IMR-90 (cell line): Measurements from ENCODE around the gene C2CD4C. TPM values are rescaled to one million over a fixed set of nuclear protein-coding genes. Genes with fewer than 3 reads are reported as not detected.

Source experiments
- ATAC-seq: fragments of 200-7000 bp; cut with Tn5 transposase; 2 replicates; pipeline ENCODE4 v1.9.1; 2020; ENCODE audit warnings: low read depth, mild to moderate bottlenecking, moderate library complexity
- BruUV-seq: library from RNA; stranded (reverse); fragments of 400-500 nt; replicated peaks from 2 replicates; lab custom pipeline; 2021; lab: Mats Ljungman, UMichigan
- CTCF ChIA-PET: fragments of 300-600 bp; formaldehyde crosslinking; extraction: SDS; loops from one replicate; lab custom pipeline; 2021; ENCODE audit warnings: antibody characterized with exemption; lab: Yijun Ruan, JAX
- POLR2A ChIA-PET: fragments of 300-600 bp; sonication (Branson Sonifier 250); formaldehyde crosslinking; loops from one replicate; lab custom pipeline; 2022; ENCODE audit warnings: antibody characterized with exemption; ENCODE audit not compliant: unreplicated experiment; lab: Charles Lee
- DNase-seq: peaks from one replicate; pipeline ENCODE4 v3.0.0; 2013
- H2AFZ ChIP-seq: replicated peaks from 2 replicates; pipeline ENCODE3; 2013; ENCODE audit warnings: low read length, mild to moderate bottlenecking; ENCODE audit not compliant: poor library complexity
- H2AK5ac ChIP-seq: 2 replicates; pipeline ENCODE4 v1.6.1; 2013; ENCODE audit warnings: low read depth, low read length, inconsistent platforms
- H2AK9ac ChIP-seq: replicated peaks from 2 replicates; pipeline ENCODE3; 2013; ENCODE audit warnings: mild to moderate bottlenecking, low read depth, low read length, moderate library complexity; ENCODE audit not compliant: poor library complexity
- H2BK120ac ChIP-seq: 2 replicates; pipeline ENCODE4 v1.6.1; 2013; ENCODE audit warnings: low read depth, low read length, inconsistent platforms
- H2BK15ac ChIP-seq: 3 replicates; pipeline ENCODE4 v1.6.1; 2013; ENCODE audit warnings: low read depth, low read length, inconsistent platforms
- H2BK20ac ChIP-seq: 2 replicates; pipeline ENCODE4 v1.6.1; 2013; ENCODE audit warnings: low read depth, mild to moderate bottlenecking, inconsistent platforms, low read length, moderate library complexity
- H2BK5ac ChIP-seq: 2 replicates; pipeline ENCODE4 v1.6.1; 2013; ENCODE audit warnings: mild to moderate bottlenecking, low read depth, low read length, inconsistent platforms; ENCODE audit not compliant: poor library complexity, severe bottlenecking
- H3K14ac ChIP-seq: replicated peaks from 2 replicates; pipeline ENCODE4 v1.6.1; 2013; ENCODE audit warnings: low read depth, low read length, inconsistent platforms
- H3K18ac ChIP-seq: 2 replicates; pipeline ENCODE4 v1.6.1; 2013; ENCODE audit warnings: low read depth, low read length, control low read depth
- H3K23ac ChIP-seq: 2 replicates; pipeline ENCODE4 v1.6.1; 2013; ENCODE audit warnings: low read depth, low read length, inconsistent platforms
- H3K27ac ChIP-seq: 2 replicates; pipeline ENCODE4 v1.5.1; 2013; ENCODE audit warnings: mild to moderate bottlenecking, control low read depth, low read length; ENCODE audit not compliant: insufficient read depth
- H3K27me3 ChIP-seq: 2 replicates; pipeline ENCODE4 v1.6.1; 2013; ENCODE audit warnings: low read length; ENCODE audit not compliant: control insufficient read depth, insufficient read depth
- H3K36me3 ChIP-seq: 2 replicates; pipeline ENCODE4 v1.6.1; 2013; ENCODE audit warnings: low read length, mixed read lengths; ENCODE audit not compliant: control insufficient read depth, insufficient read depth
- H3K4ac ChIP-seq: 2 replicates; pipeline ENCODE4 v1.6.1; 2013; ENCODE audit warnings: low read depth, low read length, inconsistent platforms
- H3K4me1 ChIP-seq: 2 replicates; pipeline ENCODE4 v1.6.1; 2013; ENCODE audit warnings: low read length, mixed read lengths; ENCODE audit not compliant: control insufficient read depth, insufficient read depth
- H3K4me2 ChIP-seq: 2 replicates; pipeline ENCODE4 v1.6.1; 2013; ENCODE audit warnings: low read depth, mild to moderate bottlenecking, control low read depth, low read length, moderate library complexity
- H3K4me3 ChIP-seq: 2 replicates; pipeline ENCODE4 v1.5.1; 2013; ENCODE audit warnings: low read depth, mild to moderate bottlenecking, control low read depth, low read length, moderate library complexity; ENCODE audit not compliant: insufficient read depth
- H3K56ac ChIP-seq: 2 replicates; pipeline ENCODE4 v1.6.1; 2013; ENCODE audit warnings: low read length, inconsistent platforms; ENCODE audit not compliant: insufficient read depth; ENCODE audit errors: extremely low read depth
- H3K79me1 ChIP-seq, 2 experiments: 2 replicates each; pipeline ENCODE4 v1.6.1; 2013; ENCODE audit warnings: low read length in 2 of 2, inconsistent platforms in 1 of 2, low read depth in 1 of 2
- H3K9ac ChIP-seq: 2 replicates; pipeline ENCODE4 v1.6.1; 2013; ENCODE audit warnings: low read depth, low read length, control low read depth
- H3K9me1 ChIP-seq: 2 replicates; pipeline ENCODE4 v1.6.1; 2013; ENCODE audit warnings: low read length, inconsistent platforms; ENCODE audit not compliant: insufficient read depth
- H3K9me3 ChIP-seq: 2 replicates; pipeline ENCODE4 v1.6.1; 2013; ENCODE audit warnings: low read length; ENCODE audit not compliant: control insufficient read depth, insufficient read depth
- H4K20me1 ChIP-seq: 2 replicates; pipeline ENCODE4 v1.6.1; 2013; ENCODE audit warnings: low read length, inconsistent platforms; ENCODE audit not compliant: insufficient read depth
- H4K5ac ChIP-seq: 2 replicates; pipeline ENCODE4 v1.6.1; 2013; ENCODE audit warnings: mild to moderate bottlenecking, low read depth, low read length, control low read depth
- H4K8ac ChIP-seq, 2 experiments: 2 replicates each; pipeline ENCODE4 v1.6.1; 2013; ENCODE audit warnings: low read depth in 2 of 2, low read length in 2 of 2, control low read depth in 1 of 2, inconsistent platforms in 1 of 2
- H4K91ac ChIP-seq: 2 replicates; pipeline ENCODE4 v1.6.1; 2013; ENCODE audit warnings: low read depth, low read length, inconsistent platforms; ENCODE audit not compliant: insufficient read depth
- BHLHE40 ChIP-seq: fragments of 150-350 bp; IDR thresholded peaks from 2 replicates; pipeline ENCODE4 v1.6.1; 2016; ENCODE audit warnings: mild to moderate bottlenecking, low read depth, low read length
- CEBPB ChIP-seq: IDR thresholded peaks from 2 replicates; pipeline ENCODE4 v1.6.1; 2012; ENCODE audit warnings: low read depth, low read length, improper control_type of control experiment
- CHD1 ChIP-seq: IDR thresholded peaks from 2 replicates; pipeline ENCODE4 v1.6.1; 2012; ENCODE audit warnings: low read depth, low read length, improper control_type of control experiment
- ELK1 ChIP-seq: fragments of 150-350 bp; IDR thresholded peaks from 2 replicates; pipeline ENCODE4 v1.6.1; 2016; ENCODE audit warnings: low read depth, mild to moderate bottlenecking, low read length, moderate library complexity, borderline replicate concordance
- FOS ChIP-seq: fragments of 150-350 bp; IDR thresholded peaks from 2 replicates; pipeline ENCODE4 v1.6.1; 2016; ENCODE audit warnings: low read depth, low read length
- MAFK ChIP-seq: IDR thresholded peaks from 2 replicates; pipeline ENCODE4 v1.6.1; 2012; ENCODE audit warnings: low read depth, low read length, improper control_type of control experiment
- MAZ ChIP-seq: IDR thresholded peaks from 2 replicates; pipeline ENCODE4 v1.6.1; 2012; ENCODE audit warnings: low read depth, mild to moderate bottlenecking, low read length, improper control_type of control experiment, moderate library complexity, borderline replicate concordance
- MXI1 ChIP-seq: IDR thresholded peaks from 2 replicates; pipeline ENCODE4 v1.6.1; 2012; ENCODE audit warnings: low read depth, mild to moderate bottlenecking, low read length, moderate library complexity, borderline replicate concordance
- NFE2L2 ChIP-seq: fragments of 150-350 bp; IDR thresholded peaks from 2 replicates; pipeline ENCODE4 v1.6.1; 2016; ENCODE audit warnings: low read depth, mild to moderate bottlenecking, low read length
- POLR2A ChIP-seq: IDR thresholded peaks from 2 replicates; pipeline ENCODE4 v1.6.1; 2012; ENCODE audit warnings: mild to moderate bottlenecking, low read depth, low read length
- RAD21 ChIP-seq: IDR thresholded peaks from 2 replicates; pipeline ENCODE4 v1.6.1; 2012; ENCODE audit warnings: low read length, improper control_type of control experiment
- RCOR1 ChIP-seq: IDR thresholded peaks from 2 replicates; pipeline ENCODE4 v1.6.1; 2012; ENCODE audit warnings: mild to moderate bottlenecking, low read length, improper control_type of control experiment; ENCODE audit not compliant: insufficient replicate concordance
- RFX5 ChIP-seq: IDR thresholded peaks from 2 replicates; pipeline ENCODE4 v1.8.0; 2012; ENCODE audit warnings: low read depth, mild to moderate bottlenecking, low read length, moderate library complexity
- SMC3 ChIP-seq: fragments of 150-350 bp; IDR thresholded peaks from 2 replicates; pipeline ENCODE4 v1.6.1; 2016; ENCODE audit warnings: low read depth, mild to moderate bottlenecking, antibody characterized with exemption, low read length, moderate library complexity
- USF2 ChIP-seq: fragments of 150-350 bp; IDR thresholded peaks from 2 replicates; pipeline ENCODE4 v1.6.1; 2017; ENCODE audit warnings: mild to moderate bottlenecking, antibody characterized with exemption, low read length, low read depth
- WGBS, 2 experiments: methylation state at CpG; one replicate each; pipeline versions ENCODE4 v1.1.5 to v1.1.7; 2013; ENCODE audit warnings: missing lambda C conversion rate in 2 of 2; ENCODE audit not compliant: insufficient read length in 1 of 2; ENCODE audit errors: extremely low coverage in 2 of 2; 5-methylcytosine and 5-hydroxymethylcytosine counted together
- dilution Hi-C: fragments of 300-500 bp; cut with HindIII; formaldehyde crosslinking; loops from one replicate; pipeline ENCODE4 v1.14.3; 2018; ENCODE audit warnings: low sequenced_read_pairs; ENCODE audit not compliant: unreplicated experiment
- in situ Hi-C: fragments of 300-500 bp; cut with MboI; formaldehyde crosslinking; loops from 3 replicates; pipeline ENCODE4 v1.14.3; 2019; ENCODE audit warnings: low sequenced_read_pairs, inconsistent platforms, mixed read lengths
- intact Hi-C: fragments of 100-400 bp; cut with micrococcal nuclease; formaldehyde crosslinking; loops from 2 replicates; pipeline ENCODE4 v1.10.0; 2022
- polyA plus RNA-seq, 3 experiments: library from polyadenylated mRNA; depleted of rRNA; stranded (reverse); fragments of >200 nt; gene quantifications; 2 replicates each; pipeline ENCODE4 v1.2.3, GENCODE V29; 2012; ENCODE audit warnings: low replicate concordance in 1 of 3
- total RNA-seq: library from RNA; depleted of rRNA; stranded (reverse); fragments of >200 nt; gene quantifications from 2 replicates; pipeline ENCODE4 v1.2.3, GENCODE V29; 2012
- TF ChIP-seq, protein P1 (sequence below): conservative IDR thresholded peaks from 2 replicates; pipeline ENCODE4 v1.5.1; 2012; ENCODE audit warnings: mild to moderate bottlenecking, low read depth, low read length, improper control_type of control experiment

C2CD4C gene
- total and polyA plus RNA-seq, 2 of the 4 experiments (the other 2 are of a cell fraction), result under 0.01 to 0.07 TPM

- Histone ChIP-seq H3K18ac (no peak overlapping the region), H3K4me2 (no peak overlapping the region), H4K20me1 (peaks cover 5% of the 10 kb centered on the region; the same call in 1 of the 2 replicates), H3K9me1 (no peaks in the 10 kb centered on the region), H3K9me3 (no peaks in the 10 kb centered on the region; the same call in 1 of the 2 replicates), H3K79me1 (no peaks in the 10 kb centered on the region), H3K27me3 (peaks cover 2% of the 10 kb centered on the region; the same call in 1 of the 2 replicates), H4K91ac (no peak overlapping the region), H2BK15ac (no peak overlapping the region), H2AFZ (peak overlapping the region; percentile 32), H2AK5ac (no peak overlapping the region), H4K8ac (no peak overlapping the region), H2BK5ac (no peak overlapping the region), H3K4ac (no peak overlapping the region), H3K9ac (no peak overlapping the region), H2AK9ac (no peak overlapping the region), H3K56ac (no peak overlapping the region), H3K14ac (no peak overlapping the region), H3K23ac (no peak overlapping the region), H2BK120ac (no peak overlapping the region), H3K27ac (no peak overlapping the region), H3K4me3 (no peak overlapping the region), H3K4me1 (no peaks in the 10 kb centered on the region), H4K5ac (no peak overlapping the region), H2BK20ac (no peak overlapping the region), H3K36me3 (no peaks in the 10 kb centered on the region)
- WGBS, 2 experiments, result 80% methylated on average over 3 of the region's 17 CpGs; no CpG with 5 or more reads in 1 of the 2 experiments
- in situ Hi-C loops, result no loop called here
- BruUV-seq, result no TSS peak
- ChIA-PET CTCF (no interaction called here), POLR2A (no interaction called here)
- intact Hi-C loops, result no loop called here
- no peak for ATAC-seq
- TF ChIP-seq, protein P1, sequence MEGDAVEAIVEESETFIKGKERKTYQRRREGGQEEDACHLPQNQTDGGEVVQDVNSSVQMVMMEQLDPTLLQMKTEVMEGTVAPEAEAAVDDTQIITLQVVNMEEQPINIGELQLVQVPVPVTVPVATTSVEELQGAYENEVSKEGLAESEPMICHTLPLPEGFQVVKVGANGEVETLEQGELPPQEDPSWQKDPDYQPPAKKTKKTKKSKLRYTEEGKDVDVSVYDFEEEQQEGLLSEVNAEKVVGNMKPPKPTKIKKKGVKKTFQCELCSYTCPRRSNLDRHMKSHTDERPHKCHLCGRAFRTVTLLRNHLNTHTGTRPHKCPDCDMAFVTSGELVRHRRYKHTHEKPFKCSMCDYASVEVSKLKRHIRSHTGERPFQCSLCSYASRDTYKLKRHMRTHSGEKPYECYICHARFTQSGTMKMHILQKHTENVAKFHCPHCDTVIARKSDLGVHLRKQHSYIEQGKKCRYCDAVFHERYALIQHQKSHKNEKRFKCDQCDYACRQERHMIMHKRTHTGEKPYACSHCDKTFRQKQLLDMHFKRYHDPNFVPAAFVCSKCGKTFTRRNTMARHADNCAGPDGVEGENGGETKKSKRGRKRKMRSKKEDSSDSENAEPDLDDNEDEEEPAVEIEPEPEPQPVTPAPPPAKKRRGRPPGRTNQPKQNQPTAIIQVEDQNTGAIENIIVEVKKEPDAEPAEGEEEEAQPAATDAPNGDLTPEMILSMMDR, result no peak
- TF ChIP-seq ELK1, result no peak
- TF ChIP-seq CEBPB, result no peak
- TF ChIP-seq NFE2L2, result no peak
- no peak for TF ChIP-seq RCOR1
- no peak for TF ChIP-seq USF2
- TF ChIP-seq MAZ, result no peak
- no peak for TF ChIP-seq POLR2A
- TF ChIP-seq RAD21, result no peak
- TF ChIP-seq MXI1, result no peak
- TF ChIP-seq RFX5, result no peak
- TF ChIP-seq BHLHE40, result no peak
- TF ChIP-seq FOS, result no peak
- TF ChIP-seq CHD1, result no peak
- no peak for TF ChIP-seq SMC3
- TF ChIP-seq MAFK, result no peak
- dilution Hi-C loops, result no loop called here
- no peak for DNase-seq
Measured at GRCh38 chr19:398719-399118, 10.2 kb downstream of the C2CD4C start.
